ENCODE data around the gene DCTD.

Gene DCTD

DNA sequence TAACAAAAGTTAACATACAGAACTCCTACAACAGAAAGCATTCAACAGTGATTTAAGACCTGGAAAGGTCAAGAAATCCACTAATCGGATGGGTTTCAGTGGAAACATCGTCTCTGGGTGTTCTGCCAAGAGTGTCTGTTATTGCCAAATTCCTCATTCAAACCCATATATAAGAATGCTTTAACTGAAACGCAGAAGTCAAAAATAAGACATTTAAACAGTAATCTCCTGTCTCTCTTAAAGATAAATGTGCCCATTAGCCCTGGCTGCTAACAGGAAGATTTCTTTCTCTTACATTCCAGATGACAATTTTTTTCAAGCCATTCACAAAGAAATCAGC, 31.5 kb downstream of the DCTD start:
- Mint-ChIP-seq H3K36me3 (peaks cover 58% of the 10 kb centered on the region), H3K4me3 (no peak overlapping the region), H3K4me1 (no peaks in the 10 kb centered on the region), H3K27me3 (no peaks in the 10 kb centered on the region), H3K9me3 (peaks cover 4% of the 10 kb centered on the region), H3K27ac (no peak overlapping the region)

DNA sequence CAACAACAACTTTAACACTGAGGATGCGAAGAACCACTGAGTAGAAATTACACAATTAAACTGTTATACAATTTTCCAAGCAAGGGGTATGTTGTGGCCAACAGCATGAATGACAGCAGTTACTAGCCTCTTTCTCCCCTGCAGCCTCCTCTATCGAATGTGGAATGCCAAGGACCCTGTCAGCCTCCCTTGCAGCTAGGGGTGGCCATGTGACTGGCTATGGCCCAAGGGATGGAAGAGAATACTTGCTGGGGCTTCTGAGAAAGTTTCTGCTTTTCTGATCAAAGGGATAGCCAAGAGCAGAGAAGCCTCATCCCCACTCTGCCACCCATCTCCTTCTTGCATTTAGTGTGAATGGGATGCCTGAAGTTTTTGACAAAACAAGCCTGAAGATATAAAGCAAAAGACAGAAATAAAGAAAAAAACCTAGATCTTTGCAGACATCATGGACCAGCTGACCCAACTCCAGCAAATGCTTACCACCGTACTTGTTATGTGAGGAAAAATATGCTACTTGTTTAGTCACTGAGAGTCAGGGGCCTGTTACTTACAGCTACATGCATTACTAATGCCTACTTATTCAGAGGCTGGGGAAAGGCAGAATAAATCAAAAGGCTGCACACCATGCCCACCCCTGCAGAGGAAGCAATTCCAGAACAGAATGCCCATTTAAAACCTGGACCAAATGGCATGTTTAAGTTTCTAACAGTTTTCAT, 32.0 kb downstream of the DCTD start:
- peaks cover 53% of the 10 kb centered on the region for H3K36me3 Mint-ChIP-seq
- no peak overlapping the region for H3K27ac Mint-ChIP-seq
- peaks cover 4% of the 10 kb centered on the region for H3K9me3 Mint-ChIP-seq
- H3K27me3 Mint-ChIP-seq: no peaks in the 10 kb centered on the region
- H3K4me1 Mint-ChIP-seq: no peaks in the 10 kb centered on the region
- no peak overlapping the region for H3K4me3 Mint-ChIP-seq

DNA sequence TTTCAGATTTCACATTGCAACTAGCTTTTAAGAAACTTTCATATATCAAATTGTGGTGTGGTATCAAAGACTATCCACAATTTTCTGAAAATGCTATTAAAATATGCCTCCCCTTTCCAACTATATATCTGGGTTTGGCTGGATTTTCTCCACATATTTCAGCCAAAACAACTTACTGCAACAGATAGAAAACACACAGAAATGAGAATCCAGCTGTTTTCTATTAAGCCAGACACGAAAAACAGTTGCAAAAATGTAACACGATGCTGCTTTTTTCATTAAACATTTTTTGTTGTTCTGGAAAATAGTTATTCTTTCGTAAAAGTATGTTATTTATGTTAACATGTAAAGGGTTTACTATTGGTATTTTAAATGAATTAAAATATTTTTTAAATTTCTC, 33.1 kb downstream of the DCTD start:
- Mint-ChIP-seq H3K4me3 (no peak overlapping the region), H3K27me3 (no peaks in the 10 kb centered on the region), H3K9me3 (peaks cover 4% of the 10 kb centered on the region), H3K4me1 (no peaks in the 10 kb centered on the region), H3K27ac (no peak overlapping the region), H3K36me3 (peaks cover 46% of the 10 kb centered on the region)

DNA sequence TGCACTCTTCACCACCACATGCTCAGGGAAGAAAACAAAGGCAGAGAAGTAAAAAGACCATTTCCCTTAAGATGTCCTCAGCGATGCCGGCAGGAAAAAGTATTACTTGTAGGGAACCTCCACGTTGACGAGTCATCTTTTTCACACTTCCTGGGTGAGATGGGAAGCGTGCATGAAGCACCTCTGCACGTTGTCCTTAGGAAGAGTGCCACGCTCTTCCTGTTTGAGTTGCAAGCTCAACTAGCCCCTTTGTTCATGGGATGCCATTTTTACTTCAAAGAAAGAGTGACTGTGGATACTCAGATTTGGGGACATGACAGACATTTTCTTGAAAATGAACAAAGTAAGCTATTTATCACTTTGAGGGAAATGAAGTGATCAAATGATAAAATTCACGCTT, 33.8 kb downstream of the DCTD start:
- Mint-ChIP-seq H3K36me3 (peaks cover 40% of the 10 kb centered on the region), H3K27me3 (no peaks in the 10 kb centered on the region), H3K4me1 (no peaks in the 10 kb centered on the region), H3K27ac (no peak overlapping the region), H3K9me3 (peaks cover 4% of the 10 kb centered on the region), H3K4me3 (no peak overlapping the region)

DNA sequence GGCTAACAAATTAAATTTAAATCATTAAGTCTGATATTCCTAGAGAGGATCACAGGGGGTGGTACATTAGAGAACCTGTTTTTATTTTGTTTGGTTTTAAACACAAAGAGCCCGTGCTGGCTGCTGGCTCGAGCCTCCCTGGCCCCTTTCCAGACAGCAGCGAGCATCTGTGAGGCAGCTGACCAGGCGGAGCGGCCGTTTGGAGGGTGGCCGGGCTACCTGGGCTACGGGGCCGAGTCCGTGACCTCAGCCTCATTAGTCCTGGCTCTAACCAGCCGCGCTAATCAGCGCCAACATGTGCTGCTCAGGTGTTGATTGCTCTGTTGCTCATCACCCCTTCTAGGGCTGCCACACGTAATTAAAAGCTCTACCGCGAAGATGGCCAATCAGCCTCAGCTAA, 35.3 kb downstream of the DCTD start:
- Mint-ChIP-seq H3K27ac (no peak overlapping the region), H3K4me3 (no peak overlapping the region), H3K4me1 (no peaks in the 10 kb centered on the region), H3K9me3 (peaks cover 4% of the 10 kb centered on the region), H3K27me3 (no peaks in the 10 kb centered on the region), H3K36me3 (peaks cover 35% of the 10 kb centered on the region)

DNA sequence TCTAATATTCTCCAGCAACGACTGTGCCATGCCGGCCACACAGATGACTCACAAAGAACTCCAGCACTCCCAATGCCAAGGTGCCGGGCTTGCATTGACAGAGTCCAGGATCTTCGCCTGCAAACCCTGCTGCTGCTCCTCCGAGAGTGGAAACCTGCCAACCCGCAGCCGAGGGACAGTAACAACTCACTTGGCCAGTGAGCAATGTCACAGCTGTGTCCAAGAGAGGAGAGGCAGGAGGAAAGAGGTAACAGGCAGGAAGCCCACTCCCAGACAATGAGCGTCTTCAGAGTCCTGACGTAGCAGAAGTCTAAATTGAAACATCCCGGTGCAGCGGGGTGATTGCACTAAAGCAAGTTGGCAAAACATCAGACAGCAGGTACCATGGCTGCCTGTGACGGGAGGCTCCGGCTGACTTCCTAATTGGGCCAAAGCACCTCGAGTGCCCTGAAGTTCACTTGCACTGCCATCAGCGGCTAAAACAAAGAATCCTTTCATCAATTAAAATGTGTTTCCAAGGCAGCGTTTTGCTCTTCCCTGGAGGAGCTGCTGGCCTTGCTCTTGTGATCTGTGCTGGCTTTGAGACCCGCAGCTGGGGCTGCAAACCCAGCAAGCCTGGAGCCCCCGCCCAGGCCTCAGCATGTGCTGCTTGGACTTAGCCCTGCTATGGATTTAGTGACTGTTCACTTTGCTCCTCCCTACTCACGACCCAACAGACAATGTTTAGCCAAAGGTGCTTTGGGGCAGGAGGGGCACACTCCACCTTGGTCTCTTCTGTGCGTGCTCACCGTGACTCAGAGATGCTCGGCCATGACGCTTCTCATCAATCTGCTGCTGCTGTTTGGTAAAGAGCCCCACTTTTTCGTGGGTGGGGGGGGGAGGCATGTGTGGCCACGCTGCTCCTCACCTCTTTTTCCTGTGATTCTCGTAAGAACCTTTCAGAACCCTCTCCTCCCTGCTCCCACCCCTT, 36.5 kb downstream of the DCTD start:
- H3K27me3 Mint-ChIP-seq: no peaks in the 10 kb centered on the region
- no peak overlapping the region for H3K4me3 Mint-ChIP-seq
- H3K27ac Mint-ChIP-seq: no peak overlapping the region
- no peaks in the 10 kb centered on the region for H3K4me1 Mint-ChIP-seq
- H3K9me3 Mint-ChIP-seq: no peaks in the 10 kb centered on the region
- H3K36me3 Mint-ChIP-seq: peaks cover 32% of the 10 kb centered on the region

DNA sequence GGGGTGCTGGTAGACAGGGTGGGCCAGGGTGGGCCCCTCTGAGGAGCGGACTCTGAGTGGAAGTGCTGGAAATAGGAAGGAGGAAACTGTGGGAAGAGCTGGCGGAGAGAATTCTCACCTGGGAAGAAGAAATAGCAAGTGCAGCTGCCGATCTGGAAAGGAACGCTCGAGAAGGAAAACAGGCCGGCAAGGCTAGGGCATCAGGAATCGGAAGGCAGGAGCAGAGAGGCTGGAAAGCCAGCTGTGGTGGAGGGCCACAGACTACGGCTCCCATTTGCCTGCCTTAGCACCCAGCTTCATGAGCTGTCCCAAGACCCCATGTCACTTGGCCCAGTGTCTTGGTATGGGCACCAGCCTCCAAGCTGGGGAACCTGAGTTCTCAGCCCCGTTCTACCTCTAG, 37.3 kb downstream of the DCTD start:
- H3K27ac Mint-ChIP-seq: no peak overlapping the region
- peaks cover 30% of the 10 kb centered on the region for H3K36me3 Mint-ChIP-seq
- H3K4me3 Mint-ChIP-seq: no peak overlapping the region
- no peaks in the 10 kb centered on the region for H3K9me3 Mint-ChIP-seq
- no peaks in the 10 kb centered on the region for H3K4me1 Mint-ChIP-seq
- no peaks in the 10 kb centered on the region for H3K27me3 Mint-ChIP-seq

DNA sequence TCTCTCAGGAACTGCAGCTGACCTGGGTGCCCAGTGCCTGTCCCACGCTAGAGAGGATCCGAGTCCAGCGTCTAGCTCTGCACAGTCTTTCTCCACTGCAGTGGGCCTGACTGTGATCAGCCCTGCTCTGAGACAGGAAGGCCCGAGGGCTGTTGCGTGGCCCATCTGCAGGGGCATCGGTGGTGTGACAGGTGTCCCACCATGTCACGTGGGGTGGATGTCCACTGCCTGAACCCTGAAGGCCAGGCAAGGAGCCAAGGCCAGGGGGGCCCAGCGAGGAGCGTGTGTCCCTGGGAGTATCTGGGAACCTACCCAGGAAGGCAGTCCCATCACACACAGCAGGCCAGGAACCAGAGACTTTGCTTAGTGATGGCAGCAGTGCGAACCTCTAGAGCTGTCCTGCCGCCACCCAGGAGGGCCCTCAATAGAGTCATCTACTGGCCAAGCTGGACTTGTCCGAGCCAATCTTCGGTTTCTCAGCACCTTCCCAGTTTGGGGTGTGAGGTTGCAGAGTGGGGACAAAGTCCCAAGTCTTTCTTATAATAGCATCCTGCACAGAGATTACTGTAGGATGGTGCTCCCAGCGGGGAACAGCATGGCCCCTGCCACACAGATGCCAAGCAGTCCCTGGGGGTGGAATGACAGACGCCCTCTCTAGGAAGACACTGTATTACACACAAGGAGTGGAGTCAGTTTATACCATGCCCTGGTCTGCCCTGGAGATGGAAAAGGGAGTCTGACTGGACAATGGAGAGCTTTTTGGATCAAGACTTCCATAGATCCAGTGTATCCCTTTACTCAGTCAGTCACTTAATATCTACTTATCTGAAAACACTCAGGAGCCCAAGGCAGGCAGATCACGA, 38.3 kb downstream of the DCTD start:
- H3K4me3 Mint-ChIP-seq: no peak overlapping the region
- H3K9me3 Mint-ChIP-seq: no peaks in the 10 kb centered on the region
- H3K36me3 Mint-ChIP-seq: peaks cover 32% of the 10 kb centered on the region
- no peaks in the 10 kb centered on the region for H3K4me1 Mint-ChIP-seq
- no peaks in the 10 kb centered on the region for H3K27me3 Mint-ChIP-seq
- no peak overlapping the region for H3K27ac Mint-ChIP-seq

DNA sequence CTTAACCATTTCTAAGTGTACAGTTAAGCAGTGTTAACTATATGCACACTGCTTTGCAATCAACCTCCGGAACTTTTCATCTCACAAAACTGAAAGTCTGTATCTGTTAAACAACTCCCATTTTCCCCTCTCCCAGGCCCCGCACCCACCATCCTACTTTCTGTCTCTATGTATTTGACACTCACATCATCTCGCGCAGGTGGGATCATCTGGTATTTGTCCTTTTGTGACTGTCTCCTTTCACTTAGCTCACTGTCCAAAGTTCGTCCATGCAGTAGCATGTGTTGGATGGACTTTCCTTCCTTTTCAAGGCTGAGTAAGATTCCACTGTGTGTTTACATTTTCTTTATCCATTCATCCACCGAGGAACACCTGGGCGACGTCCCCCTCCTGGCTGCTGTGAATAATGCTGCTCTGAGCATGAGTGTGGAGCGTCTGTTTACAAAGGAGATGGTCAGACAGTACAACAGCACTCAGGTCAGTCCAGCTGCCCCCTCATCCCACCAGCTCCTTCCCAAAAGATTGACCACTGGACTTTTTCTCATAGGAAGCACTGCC, 39.8 kb downstream of the DCTD start:
- no peak overlapping the region for H3K27ac Mint-ChIP-seq
- H3K27me3 Mint-ChIP-seq: no peaks in the 10 kb centered on the region

DNA sequence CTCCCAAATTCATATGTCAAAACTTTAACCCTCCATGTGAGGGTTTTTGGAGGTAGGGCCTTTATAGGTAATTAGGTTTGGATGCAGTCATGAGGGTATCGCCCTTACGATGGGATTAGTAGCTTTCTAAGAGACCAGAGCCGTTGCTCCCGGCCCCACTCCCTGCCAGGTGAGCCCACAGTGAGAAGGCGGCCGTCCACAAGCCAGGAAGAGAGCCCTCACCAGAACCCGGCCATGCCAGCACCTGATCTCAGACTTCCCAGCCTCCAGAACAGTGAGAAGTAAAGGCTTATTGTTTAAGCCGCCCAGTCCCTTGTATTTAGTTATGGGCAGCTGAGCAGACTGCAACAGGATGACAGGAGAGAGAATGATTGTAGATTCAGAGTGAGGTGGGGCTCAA, 40.8 kb downstream of the DCTD start:
- Mint-ChIP-seq H3K9me3 (no peaks in the 10 kb centered on the region), H3K27me3 (no peaks in the 10 kb centered on the region), H3K27ac (no peak overlapping the region), H3K36me3 (peaks cover 29% of the 10 kb centered on the region), H3K4me1 (no peaks in the 10 kb centered on the region), H3K4me3 (no peak overlapping the region)

More for the DNA sequence above, 39.8 kb downstream of the DCTD start:
- H3K4me3 Mint-ChIP-seq: no peak overlapping the region
- peaks cover 29% of the 10 kb centered on the region for H3K36me3 Mint-ChIP-seq
- H3K9me3 Mint-ChIP-seq: no peaks in the 10 kb centered on the region
- H3K4me1 Mint-ChIP-seq: no peaks in the 10 kb centered on the region

DNA sequence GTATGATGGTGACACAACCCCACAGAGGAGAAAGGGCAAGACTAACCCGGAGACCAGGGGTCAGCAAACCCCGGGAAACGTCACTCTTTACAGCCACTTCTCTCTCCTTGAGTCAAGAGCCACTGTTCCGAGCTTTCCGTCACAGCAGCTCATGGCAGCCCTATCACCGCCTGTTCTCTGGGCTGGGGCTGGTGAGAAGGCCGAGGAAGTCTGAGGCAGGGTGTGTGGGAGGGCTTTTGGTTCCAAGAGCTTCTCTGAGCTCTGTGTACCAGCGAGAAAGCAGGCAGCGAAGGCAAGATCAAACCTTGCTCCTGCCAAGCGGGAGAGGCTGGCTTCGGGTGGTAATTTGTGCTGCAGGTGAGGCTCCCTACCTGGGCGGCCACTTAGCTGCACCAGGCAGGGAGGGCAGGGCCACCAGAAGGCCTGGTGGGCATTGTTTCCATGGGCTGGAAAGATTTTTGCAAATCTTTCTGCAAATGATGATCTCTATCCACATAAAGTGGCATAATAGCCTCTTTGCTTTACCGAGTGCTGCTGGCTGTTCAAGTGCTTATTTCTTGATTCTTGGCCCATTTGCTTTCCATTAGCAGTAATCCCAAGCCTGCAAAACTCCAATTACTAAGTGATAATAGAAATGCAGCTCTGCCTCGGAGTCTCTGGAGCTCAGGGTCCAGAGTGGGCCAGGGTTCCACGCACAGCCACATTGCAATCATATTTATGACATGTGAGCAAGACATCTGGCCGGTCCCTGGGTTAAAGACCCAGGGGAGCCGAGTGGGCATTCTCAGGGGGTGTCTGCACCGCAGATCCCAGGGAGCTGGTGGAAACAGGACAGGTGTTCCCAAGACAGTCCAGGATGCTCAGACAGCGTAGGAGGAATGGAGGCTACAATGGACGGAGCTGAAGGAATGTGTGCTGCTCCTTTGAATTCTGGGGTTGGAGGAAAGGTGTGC, 41.5 kb downstream of the DCTD start:
- Mint-ChIP-seq H3K36me3 (peaks cover 27% of the 10 kb centered on the region), H3K27me3 (no peaks in the 10 kb centered on the region), H3K27ac (no peak overlapping the region), H3K4me1 (no peaks in the 10 kb centered on the region), H3K9me3 (no peaks in the 10 kb centered on the region), H3K4me3 (no peak overlapping the region)

DNA sequence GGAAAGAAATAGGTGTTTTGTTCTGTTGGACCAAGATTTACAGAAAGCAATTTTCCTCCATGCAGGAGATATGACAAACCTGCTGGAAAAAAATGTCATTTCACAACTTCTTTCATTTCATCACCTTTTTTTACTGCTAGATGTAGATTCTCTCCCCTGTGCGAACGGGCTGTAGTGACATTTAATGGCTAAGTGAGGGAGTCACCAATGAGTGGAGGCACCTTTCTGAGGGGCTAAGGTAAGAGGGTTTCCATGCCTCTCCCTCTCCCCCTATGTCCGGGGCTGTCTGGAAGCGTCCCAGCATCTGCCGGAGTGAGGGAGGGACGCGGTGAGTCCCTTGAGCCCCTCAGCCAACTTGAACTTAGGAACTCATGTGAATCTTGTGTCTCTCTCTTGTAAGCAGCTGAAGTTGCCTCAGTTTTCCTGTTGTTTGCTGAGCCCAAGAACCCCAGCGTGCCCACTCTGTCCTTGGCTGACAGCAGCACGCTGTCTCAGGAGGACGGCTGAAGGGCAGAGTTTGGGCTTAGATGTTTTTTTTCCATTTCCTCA, 42.3 kb downstream of the DCTD start:
- H3K27ac Mint-ChIP-seq: no peak overlapping the region
- H3K27me3 Mint-ChIP-seq: no peaks in the 10 kb centered on the region
- no peaks in the 10 kb centered on the region for H3K9me3 Mint-ChIP-seq
- no peaks in the 10 kb centered on the region for H3K4me1 Mint-ChIP-seq
- peaks cover 27% of the 10 kb centered on the region for H3K36me3 Mint-ChIP-seq
- no peak overlapping the region for H3K4me3 Mint-ChIP-seq

DNA sequence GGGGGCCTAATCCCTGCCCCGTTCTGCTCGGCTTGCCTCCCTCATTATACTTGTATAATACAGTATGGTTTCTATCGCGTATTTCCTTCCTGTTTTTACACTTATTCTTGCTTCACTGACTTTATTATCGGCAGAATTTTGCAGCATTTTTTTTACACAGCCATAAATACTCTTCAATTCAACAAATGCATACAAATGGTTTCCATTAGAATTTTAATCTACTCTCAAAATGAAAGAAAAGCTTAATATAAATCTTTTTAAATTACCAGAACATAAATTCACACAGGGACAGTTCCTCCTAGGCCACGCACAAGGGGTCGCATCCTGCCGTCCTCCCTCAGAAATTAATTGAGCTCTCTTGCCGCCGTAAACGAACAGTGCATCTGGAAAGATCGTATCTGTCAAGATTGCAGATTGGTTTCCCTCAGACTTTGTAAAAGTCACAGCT, 42.9 kb downstream of the DCTD start:
- Mint-ChIP-seq H3K27ac (no peak overlapping the region), H3K36me3 (peaks cover 26% of the 10 kb centered on the region), H3K4me1 (no peaks in the 10 kb centered on the region), H3K27me3 (no peaks in the 10 kb centered on the region), H3K4me3 (no peak overlapping the region), H3K9me3 (no peaks in the 10 kb centered on the region)

DNA sequence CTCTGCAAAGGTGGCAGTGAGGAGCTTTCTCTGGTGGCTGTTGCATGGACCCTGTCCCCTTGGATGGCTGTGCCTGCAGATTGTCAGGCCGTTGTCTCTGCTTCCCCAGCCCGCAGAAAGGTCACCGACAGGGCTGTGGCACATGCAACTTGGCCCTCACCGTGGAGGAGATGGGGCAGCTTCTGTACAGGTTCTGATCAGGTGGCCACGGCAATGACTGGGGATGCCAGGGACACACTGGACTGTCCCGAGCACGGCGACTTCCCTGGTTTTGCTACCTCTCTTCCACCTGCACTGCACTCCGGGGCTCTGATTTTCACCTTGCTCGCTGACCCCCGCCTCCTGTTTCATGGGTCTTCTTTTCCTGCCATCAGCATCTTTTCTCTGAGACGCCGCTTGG, 43.5 kb downstream of the DCTD start:
- no peaks in the 10 kb centered on the region for H3K9me3 Mint-ChIP-seq
- no peaks in the 10 kb centered on the region for H3K4me1 Mint-ChIP-seq
- peaks cover 26% of the 10 kb centered on the region for H3K36me3 Mint-ChIP-seq
- H3K27me3 Mint-ChIP-seq: no peaks in the 10 kb centered on the region
- no peak overlapping the region for H3K27ac Mint-ChIP-seq
- no peak overlapping the region for H3K4me3 Mint-ChIP-seq
